CD1c-positive myeloid dendritic cell (primary cell): ENCODE data around the gene CNTNAP2.
"Not testable (repeated sequence)": the region's sequence is repeated elsewhere in the genome, so short reads cannot be mapped to it uniquely, and the experiment has no call there.

Source experiments
- DNase-seq: peaks from one replicate; pipeline ENCODE4 v3.0.0-alpha.2; 2016; ENCODE audit errors: extremely low spot score

Gene CNTNAP2

DNA sequence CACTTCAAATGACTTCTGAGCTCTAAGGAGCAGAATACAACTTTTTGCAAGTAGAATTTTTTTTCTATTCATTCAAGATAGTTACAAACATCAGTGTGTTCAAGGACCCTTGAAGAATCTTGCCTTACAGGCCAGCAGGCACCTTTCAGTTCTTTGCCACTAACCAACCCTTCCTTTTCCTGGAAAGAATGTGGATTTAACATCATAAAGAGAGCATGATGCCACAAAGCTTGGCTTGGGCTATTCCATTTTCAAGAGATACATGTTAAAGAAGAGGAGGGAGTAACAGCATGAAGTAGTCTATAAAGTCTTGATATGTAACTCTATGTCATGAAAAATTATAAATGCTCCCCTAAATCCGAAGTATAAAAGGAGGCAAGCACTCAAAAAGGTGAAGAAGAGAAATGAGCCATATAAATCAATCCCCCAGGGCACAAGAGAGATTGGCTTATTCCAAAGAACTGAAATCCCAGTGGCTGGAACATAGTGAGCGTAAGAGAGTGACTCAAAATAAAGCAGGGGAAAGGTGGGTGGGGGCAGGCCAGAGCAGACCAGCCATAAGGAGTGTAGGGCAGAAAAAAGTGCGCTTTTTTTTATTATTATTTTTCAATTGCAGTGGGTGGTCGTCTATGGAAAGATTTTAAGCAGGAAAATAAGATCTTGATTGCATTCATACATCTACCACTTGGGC is 1448.3 kb downstream of the CNTNAP2 start:
- no peak for DNase-seq

DNA sequence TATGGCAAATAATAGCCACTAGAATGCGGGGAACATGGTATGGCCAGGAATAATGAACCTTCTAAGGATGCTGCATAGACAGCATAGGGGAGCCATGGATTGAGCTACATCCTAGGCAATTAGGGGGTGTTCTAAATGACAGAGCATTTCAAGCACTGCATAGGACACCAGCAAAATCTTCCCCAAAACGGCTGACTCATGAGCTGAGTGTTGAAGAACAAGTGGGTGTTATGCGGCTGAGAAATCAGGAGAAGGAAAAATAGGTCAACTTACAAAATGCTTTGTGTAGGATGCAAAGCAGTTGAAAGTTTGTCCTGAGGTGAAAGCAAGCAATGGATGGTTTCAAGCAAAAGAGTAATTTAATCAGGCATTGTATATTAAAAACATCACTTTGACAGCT is 1450.4 kb downstream of the CNTNAP2 start:
- DNase-seq = no peak

DNA sequence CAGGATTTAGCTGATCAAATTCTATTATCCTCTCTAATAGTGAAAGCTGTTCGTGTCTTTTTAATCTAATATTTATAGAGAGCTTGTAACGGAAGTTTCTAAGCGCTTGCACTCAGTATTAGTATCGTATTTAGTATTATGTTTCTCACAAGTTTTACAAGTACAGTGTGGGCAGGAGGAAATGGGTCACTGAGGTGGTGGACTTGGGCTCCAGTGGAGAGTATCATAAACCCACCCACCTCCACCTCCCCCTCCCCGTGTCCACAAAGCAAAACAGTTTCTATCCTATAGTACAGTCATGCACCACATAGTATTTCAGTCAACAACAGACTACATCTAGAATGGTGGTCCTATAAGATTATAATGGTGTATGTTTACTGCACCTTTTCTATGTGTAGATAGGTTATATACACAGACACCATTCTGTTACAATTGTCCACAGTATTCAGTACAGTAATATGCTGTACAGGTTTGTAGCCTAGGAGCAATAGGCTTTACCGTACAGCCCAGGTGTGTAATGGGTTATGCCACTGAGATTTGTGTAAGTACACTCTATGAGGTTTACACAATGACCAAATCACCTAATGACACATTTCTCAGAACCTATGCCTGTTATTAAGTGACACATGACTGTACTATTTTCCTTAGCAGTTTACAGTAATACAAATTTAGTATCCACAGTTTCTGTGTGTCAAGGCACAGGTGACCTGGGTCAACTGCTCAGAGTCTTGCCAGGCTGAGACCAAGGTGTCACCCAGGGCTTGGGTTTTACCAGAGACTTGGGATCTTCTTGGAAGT is 1452.7 kb downstream of the CNTNAP2 start:
- no peak for DNase-seq

DNA sequence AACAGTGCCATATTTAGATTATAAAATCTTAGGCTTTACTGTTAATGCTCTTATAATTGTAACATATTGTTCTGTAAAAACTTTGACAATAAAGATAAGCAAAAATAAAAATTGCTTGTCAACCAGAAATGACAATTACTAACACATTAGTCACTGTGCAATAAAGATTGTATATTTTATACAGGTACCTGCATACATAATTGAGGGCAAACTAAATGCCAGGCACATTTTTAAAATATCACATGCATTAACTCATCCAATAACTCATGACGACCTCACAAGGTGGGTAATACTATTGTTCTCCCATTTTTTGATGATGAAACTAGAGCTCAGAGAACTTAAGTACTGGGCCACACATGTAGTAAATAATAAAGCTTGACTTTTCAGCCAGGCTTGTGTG is 1453.8 kb downstream of the CNTNAP2 start:
- DNase-seq = no peak

DNA sequence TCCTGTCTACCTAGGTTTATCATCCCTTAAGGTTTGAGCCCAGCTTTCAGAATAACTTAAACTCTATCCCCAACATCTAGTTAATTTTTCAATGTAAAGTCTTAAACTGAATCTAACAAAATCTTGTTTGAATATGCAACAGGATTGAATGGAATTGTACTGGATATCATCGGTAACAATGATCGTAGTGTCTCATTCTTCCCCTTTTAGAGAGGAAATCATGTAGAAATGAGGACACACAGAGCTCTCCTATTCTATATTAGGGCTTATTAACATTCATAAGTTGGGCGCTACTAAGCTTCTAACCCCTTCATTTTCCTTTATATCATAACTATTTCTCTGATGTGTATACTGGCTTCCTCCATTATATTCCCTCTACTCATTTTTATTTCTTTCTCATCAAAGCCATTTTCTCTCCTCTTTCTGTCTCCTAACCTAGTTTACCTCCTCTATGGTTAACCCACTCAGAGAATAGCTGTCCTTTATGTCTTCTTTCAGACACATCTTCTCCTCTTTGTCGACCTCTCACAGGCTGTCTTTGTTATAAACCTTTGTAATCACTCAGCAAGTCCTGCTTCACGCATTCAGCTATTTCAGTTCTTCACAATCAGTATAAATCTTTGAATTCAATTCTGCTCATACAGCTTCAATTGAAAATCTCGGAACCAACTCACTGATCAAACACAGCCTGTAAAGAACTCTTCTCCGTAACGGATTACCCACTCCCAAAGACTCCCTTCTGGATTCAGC is 1455.0 kb downstream of the CNTNAP2 start:
- DNase-seq = no peak

DNA sequence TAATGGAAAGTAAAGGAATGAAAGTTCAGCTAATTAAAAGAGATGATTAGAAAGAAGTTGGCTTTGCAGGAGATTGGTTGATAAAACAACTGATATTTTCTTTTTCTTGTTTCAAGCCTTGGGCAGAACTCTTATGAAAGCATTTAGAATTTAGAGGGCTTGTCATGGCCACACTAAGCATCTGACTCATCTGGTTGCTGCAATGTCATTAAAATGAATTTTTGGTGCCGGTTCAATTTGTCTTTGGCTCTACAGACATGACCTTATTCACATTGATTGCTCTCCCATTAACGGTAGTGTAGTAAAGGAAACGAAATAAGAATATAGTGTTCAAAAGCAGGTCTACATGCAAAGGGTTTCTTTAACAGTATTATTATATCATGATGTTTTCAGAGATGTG is 1461.6 kb downstream of the CNTNAP2 start:
- no peak for DNase-seq

DNA sequence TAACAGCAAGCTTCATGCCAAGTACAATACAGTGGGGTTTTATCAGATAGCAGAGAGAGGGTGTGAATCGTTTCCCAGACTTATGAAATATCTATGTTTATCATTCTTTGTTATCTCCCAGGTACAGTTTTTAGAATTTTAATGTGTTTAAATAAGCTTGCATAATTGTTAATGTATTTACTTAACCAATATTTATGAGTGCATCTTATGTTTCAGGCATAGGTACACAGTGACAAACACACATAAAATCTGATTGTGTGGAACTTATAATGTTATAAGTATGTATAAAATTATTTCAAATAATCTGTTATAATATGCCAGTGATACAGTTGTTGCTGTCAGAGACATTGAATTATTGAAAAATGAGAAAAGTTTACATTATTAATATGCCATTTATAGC is 1462.5 kb downstream of the CNTNAP2 start:
- no peak for DNase-seq

DNA sequence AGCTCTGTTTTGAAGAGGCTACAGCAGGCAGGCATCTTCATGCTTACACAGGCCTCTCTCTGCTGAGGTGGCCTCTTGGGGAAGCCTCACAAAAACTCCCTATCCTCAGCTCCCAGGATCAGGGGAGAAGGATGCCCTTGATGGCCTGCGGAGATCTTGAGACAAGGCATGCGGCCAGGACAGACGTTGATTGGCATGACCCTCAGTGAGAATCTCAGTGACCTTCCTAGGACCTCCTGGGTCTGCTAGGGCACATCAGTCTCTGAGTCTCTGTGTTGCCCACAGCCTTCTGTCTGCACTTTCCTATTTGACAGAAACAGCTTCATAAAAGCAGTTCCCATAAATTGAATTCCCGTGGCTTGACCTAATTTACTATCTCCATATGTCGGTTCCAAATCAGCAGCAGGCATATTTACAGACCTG is 1468.2 kb downstream of the CNTNAP2 start:
- DNase-seq = no peak

DNA sequence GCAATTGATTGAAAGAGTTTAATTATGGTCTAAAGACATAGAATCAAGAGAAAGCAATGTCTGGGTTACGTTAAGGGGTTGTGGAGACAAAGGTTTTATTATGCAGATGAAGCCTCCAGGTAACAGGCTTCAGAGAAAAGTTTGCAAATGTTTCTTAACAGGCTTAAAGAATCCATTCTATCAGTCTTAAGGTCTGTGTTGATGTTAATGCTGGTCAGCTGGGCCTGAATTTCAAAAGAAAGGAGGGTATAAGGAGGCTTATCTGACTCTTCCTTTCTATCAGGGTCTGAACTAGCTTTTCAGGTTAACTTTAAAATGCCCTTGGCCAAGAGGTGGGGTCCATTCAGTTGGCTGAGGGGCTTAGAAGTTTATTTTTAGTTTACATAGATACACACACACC is 1469.5 kb downstream of the CNTNAP2 start:
- DNase-seq = no peak

DNA sequence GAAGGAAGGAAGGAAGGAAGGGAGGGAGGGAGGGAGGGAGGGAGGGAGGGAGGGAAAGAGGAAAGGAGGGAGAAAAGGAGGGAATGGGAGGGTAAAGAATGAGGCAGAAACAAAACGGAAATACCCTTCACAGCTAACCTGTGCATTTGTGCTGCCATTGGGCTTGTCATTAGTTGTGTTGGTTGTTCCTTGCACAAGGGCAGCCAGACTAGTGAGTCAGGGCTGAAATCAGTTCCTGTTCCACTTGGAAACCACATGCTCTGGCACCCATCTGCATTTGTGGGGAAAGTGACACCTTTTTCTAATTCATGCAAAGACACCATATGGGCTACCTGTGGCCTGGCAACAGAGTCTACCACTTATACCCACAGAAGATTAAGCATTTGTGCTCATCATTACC is 1469.9 kb downstream of the CNTNAP2 start:
- no peak for DNase-seq

DNA sequence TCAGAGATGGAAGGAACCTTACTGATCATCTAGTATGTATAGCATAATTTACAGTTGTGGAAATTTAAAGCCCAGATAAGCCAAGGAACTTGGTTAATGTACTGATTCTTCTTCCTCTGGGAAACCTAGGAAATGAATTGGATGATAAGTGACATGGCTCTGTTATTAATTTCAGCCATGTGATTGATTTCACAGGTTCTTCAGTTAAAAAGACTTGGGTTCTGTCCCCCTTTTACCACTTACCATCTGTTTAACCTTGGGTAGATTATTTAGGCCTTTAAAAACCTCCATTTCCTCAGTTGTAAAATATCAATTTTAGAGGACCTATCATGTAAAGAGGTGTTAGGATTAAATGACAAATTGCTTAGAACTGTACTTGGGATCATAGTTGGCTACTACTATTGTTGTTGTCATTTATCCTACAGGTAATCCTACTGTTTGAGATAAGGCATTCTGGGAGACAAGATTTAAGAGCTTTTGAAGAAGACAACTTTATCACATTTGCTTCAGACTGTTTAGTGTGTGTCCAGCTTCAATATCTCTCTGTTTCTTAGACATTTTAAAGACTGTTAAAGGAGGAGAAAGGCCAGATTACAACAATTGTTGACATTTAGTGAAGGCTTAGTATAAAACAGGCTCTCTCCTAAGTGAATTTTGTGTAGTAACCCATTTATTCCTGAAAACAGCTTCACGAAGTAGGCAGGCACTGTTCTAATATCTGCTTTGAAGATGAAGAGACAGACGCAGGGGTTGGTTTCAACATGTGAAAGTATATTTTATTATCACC is 1476.9 kb downstream of the CNTNAP2 start:
- DNase-seq = no peak

DNA sequence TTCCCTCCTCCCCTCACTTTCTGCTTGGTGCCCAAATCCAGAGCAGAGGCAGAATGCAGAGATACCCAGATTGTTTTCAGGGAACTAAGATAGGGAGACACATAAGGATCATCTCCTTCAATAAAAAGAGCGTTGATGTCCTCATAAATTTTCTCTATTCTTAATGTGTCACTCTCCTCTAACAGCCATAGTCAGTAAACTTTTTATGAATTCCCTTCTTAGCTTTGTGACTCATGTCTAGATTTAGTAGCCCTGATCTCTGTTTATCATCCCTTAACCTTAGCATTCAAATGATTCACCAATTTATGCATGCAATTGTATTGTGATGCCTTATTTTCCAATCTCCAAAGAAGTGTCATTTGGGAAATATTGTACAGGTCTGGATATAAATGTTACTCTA is 1478.4 kb downstream of the CNTNAP2 start:
- DNase-seq = no peak

DNA sequence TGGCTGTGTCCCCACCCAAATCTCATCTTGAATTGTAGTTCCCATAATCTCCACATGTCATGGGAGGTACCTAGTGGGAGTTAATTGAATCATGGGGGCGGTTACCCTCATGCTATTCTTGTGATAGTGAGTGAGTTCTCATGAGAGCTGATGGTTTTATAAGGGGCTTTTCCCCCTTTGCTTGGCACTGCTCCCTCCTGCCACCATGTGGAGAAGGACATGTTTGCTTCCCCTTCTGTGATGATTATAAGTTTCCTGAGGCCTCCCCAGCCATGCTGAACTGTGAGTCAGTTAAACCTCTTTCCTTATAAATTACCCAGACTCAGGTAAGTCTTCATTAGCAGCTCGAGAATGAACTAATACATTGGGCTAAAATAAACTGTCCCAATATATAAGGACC is 1482.1 kb downstream of the CNTNAP2 start:
- DNase-seq = not testable (repeated sequence)

DNA sequence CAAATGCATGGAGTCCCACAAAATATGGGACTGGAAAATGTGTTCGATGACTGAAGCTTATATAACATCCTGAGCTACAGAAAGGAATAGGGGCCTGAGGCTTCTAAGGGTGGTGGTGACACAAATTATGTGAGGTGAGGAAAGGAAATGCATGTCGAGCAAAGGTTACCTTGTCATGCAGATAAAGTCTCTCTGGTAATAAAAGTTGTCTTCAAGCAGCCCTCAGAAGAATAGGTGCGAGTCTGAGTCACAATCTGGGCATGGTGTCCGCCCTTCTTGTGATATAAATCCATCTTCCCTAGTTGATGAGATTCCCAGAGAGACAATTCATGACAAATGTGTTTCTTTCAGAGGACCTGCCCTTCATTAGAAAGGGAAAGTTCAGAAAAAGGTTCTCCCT is 1488.7 kb downstream of the CNTNAP2 start:
- no peak for DNase-seq

DNA sequence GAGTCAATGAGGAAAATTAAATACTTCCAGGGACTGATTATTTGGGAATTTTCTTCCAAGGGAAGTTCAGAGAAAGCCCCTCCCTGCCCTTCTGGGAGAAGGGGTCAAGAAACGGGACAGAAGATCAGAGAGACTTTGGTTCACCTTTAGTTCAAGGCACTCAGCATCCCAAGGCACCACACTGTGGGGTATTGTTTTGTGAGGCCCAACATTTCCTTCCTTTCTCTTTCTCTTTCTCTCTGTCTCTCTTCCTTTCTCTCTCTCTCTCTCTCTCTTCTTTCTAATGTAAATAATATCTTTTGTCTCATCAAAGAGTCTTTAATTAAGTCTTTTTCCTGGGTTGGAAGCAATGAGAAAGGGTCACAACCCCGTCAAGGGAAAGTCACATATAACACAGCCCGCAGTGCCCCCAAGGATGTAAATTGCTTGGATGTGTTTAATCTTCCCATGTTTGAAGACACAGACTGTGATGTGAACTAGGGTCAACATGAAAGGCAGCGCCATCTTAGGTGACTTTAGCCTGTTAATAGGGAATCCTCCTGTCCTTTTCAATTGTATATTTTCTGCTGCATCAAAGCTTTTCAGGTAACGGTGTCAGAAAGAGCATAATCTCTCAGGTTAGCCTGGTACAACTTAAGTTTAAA is 1490.7 kb downstream of the CNTNAP2 start:
- DNase-seq = no peak

DNA sequence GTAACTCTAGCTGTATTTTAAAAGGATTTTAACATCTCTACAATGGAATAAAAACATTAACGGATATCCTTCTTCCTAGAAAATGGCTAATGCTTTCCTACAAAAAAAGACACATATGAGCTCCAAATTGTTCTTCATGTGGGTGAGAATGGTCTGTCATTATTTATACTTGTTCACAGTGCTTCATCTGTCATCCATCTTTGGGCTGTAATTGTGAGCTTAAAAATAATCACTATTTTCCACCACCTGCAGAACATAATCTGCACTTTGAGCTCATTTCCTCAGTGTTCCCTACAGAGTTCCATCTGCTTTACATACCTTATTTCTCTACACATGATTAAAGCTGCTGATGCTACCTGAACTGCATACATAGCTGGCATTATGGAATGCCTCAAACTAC is 1494.8 kb downstream of the CNTNAP2 start:
- no peak for DNase-seq

DNA sequence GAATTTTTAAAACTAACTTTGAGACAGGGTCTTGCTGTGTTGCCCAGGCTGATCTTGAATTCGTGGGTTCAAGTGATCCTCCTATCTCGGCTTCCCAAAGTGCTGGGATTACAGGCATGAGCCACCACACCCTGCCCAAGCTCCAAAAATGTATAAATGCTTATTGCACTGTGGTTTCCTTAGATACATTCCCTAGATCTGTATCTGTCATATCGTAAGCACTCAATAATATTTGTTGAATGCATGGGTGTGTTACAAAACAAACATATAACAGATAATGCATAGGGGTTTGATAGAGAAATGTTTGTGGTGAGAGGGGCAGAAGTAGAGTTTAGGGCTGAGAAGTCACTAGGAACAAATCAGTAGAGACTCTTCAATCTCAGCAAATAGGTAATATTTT is 1518.7 kb downstream of the CNTNAP2 start:
- no peak for DNase-seq

DNA sequence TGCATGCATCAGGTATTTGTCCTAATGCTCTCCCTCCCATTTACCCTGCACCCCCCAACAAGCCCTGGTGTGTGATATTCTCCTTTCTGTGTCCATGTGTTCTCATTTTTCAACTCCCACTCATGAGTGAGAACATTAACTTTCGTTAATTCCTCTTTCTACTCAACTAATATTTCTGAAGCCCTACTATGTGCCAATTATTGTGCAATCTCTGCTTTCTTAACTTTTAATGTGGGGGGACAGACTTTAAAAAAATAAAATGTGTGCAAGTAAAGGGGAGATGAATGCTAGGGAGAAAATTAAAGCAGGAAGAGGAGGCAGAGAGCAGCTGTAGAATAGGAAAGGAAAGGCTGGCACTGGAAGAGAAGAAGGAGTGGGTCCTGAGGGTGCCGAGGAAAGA is 1520.0 kb downstream of the CNTNAP2 start:
- DNase-seq = no peak

DNA sequence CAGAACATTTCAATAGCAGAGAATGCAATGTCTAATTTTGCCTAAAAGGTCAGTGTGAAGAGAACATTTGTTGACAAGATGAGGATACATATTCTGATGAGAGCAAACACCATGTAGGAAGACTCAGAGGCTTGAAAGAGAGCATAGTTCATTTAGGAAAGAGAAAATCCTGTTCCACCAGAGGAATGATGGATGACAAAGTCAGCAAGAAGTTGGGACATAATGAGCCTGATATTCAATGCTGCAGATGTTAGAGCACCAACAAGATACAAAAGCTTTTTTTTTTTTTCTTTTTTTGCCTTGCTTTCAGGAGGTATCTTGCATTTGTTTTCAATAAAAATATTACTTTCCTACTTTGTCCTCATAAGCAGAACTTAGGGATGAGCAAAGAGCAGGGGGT is 1522.0 kb downstream of the CNTNAP2 start:
- no peak for DNase-seq

DNA sequence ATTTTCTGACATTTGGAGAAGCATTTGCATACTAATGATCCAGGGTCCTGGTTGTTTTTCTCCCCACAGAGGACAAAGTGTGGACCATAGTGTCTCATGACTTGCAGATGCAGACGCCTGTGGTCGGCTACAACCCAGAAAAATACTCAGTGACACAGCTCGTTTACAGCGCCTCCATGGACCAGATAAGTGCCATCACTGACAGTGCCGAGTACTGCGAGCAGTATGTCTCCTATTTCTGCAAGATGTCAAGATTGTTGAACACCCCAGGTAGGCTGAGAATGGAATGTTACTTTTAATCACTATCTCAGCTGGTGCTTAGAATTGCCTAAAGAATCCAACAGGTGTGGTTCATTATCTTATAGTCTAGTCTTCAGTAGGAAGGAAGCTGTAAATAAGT is 1522.4 kb downstream of the CNTNAP2 start:
- DNase-seq = no peak

DNA sequence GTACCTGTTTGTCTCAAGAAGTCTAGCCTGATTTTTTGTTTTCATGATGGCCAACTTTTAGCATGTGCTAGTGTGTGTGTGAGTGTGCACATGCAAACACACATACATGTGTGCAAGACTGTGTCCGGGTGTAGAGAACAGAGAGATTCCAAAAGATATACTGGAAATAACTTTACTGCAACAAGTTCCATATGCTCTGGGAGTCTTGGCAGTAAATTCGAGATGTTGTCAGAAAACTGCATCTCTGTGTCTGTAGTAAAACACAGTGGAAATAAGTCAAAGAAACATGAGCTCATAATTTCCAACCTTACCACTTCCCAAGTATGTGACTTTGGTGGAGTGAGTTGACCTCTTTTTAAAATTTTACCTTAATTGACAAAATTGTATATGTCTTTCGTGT is 1523.2 kb downstream of the CNTNAP2 start:
- no peak for DNase-seq

DNA sequence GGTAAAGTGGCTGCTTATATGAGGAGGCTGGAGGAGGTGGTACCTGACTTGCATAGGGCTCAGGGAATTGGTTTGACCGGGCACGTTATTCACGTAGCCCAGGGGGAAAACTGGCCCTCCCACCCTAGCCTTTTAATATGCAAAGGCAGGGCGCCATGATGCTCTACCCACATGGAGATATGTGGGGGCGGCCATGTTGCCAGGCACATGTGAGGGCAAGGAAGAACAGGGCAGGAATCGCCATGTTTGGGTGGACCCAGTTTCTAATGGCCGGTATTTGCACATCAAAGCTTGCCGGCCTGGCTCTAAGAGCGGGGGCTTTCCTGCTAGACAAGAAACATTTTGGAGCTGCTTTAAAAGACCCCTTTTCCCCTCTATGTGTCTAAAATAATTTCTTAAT is 1524.2 kb downstream of the CNTNAP2 start:
- DNase-seq = no peak
